ENCODE measurements around the gene GLIPR1L2. TPM values are rescaled to one million over a fixed set of nuclear protein-coding genes. Genes with fewer than 3 reads are reported as not detected.

The GLIPR1L2 gene
- total and polyA plus RNA-seq, 2 donors, result 0.57 to 2.1 TPM

DNA sequence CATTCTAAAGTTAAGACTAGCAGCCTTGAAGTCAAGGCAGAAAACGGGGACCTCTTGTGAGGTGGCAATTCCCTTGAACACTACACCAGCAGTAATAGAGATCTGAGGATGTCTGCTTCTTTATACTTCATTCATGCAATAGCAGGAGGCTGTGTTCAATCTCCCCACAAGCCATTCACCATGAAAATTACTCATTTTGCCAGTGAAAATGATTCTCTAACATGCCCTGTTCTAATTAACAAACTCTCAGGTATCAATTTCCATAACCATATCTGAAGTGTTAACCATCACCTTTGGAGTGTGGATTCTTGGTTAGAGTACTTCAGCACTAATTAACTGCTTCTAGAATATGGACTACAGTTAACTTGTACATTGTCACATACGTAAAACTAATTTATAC is 86.2 kb downstream of the GLIPR1L2 start:
- no peaks in the 10 kb centered on the region for H3K36me3 ChIP-seq (ENCODE audit: control insufficient read depth in 2 of 2, insufficient read depth in 2 of 2, low read length in 1 of 2)
- peaks cover 10 to 20% of the 10 kb centered on the region in 2 donors for H3K4me1 ChIP-seq (ENCODE audit: control insufficient read depth in 2 of 2, insufficient read depth in 2 of 2, low read length in 2 of 2)
- no peak overlapping the region for H3K4me3 ChIP-seq (ENCODE audit: low read length in 2 of 2)
- H3K27me3 ChIP-seq (ENCODE audit: control insufficient read depth in 2 of 2, insufficient read depth in 1 of 2, low read length in 1 of 2), result no peaks in the 10 kb centered on the region
- H3K27ac ChIP-seq (ENCODE audit: low read depth in 1 of 2, low read length in 1 of 2), result no peak overlapping the region
- no peak for DNase-seq (ENCODE audit: low read depth in 6 of 9, low spot score in 9 of 9)
- no peaks in the 10 kb centered on the region for H3K9me3 ChIP-seq (ENCODE audit: control insufficient read depth in 2 of 2, insufficient read depth in 1 of 2, low read length in 1 of 2)
- WGBS, result 91% methylated on average over 2 of the region's 2 CpGs

DNA sequence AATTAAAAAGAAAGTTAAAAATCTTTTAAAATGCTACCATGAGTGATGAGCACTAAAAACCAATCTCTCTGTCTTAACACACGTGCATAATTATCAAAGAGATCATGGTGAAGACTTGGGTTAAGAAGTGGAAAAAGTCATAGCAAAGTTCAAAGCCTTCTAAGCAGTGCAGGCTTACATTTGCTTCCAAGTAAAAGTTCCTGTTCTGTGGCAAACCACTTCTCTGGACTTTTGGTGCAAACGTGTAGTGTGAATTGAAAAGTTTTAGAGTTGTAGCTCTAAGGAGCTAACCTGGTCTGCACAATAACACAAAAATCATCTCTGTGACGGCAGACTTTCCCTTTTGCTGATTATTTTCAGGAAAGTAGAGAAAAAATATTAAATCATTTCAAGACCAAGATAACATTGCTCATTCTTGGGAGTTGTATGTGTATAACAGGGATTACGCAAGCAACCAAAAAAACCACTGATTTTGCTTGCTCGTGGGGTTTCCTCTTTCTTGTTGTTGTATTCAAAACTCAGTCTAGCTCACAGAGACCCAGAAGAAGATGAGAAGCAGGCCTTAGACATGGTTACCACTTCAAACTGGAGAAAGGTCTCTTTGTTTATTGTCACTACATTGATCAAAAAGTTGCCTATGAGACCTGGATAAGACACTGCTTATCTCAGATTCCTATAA is 87.4 kb downstream of the GLIPR1L2 start:
- peak in 6 of 9 donors; percentile 37 to 81 (median 48) for DNase-seq (ENCODE audit: low read depth in 6 of 9, low spot score in 9 of 9)

DNA sequence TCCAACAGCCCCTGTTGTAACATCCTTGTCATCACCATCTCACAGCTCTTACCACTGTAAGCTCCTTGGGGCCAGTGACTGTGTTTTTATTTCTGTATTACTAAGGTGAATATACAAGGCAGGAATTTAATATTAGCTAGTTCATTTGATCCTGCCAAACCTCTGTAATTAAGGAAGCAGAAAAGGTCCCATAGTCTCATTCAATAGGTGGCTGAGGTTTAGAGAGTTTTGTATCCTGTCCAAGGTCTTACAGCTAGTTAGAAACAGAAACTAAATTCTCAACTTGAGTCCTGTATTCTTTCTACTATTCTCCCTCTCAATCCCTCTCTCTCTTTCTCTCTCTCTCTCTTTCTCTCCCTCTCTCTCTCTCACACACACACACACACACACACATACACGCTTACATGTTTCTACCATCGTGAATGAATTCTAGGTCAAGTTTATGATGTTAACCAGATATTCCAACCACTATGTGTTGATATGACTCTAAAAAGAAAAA is 89.1 kb downstream of the GLIPR1L2 start:
- peaks cover 0 to 5% of the 10 kb centered on the region in 2 donors for H3K36me3 ChIP-seq (ENCODE audit: control insufficient read depth in 2 of 2, insufficient read depth in 2 of 2, low read length in 1 of 2)
- peak overlapping the region; percentile 51 to 55 for H3K4me3 ChIP-seq (ENCODE audit: low read length in 2 of 2)
- no peaks in the 10 kb centered on the region for H3K27me3 ChIP-seq (ENCODE audit: control insufficient read depth in 2 of 2, insufficient read depth in 1 of 2, low read length in 1 of 2)
- H3K9me3 ChIP-seq (ENCODE audit: control insufficient read depth in 2 of 2, insufficient read depth in 1 of 2, low read length in 1 of 2), result no peaks in the 10 kb centered on the region
- H3K27ac ChIP-seq (ENCODE audit: low read depth in 1 of 2, low read length in 1 of 2), result peak overlapping the region in 1 of 2 donors; percentile 94
- 10% methylated on average over 2 of the region's 2 CpGs for WGBS
- peak in 1 of 9 donors; percentile 45 for DNase-seq (ENCODE audit: low read depth in 6 of 9, low spot score in 9 of 9)
- peaks cover 14 to 23% of the 10 kb centered on the region in 2 donors for H3K4me1 ChIP-seq (ENCODE audit: control insufficient read depth in 2 of 2, insufficient read depth in 2 of 2, low read length in 2 of 2)

More for the DNA sequence above, 87.4 kb downstream of the GLIPR1L2 start:
- no peak overlapping the region for H3K4me3 ChIP-seq (ENCODE audit: low read length in 2 of 2)
- 9% methylated on average over 5 of the region's 5 CpGs for WGBS
- peaks cover 14 to 23% of the 10 kb centered on the region in 2 donors for H3K4me1 ChIP-seq (ENCODE audit: control insufficient read depth in 2 of 2, insufficient read depth in 2 of 2, low read length in 2 of 2)
- H3K27me3 ChIP-seq (ENCODE audit: control insufficient read depth in 2 of 2, insufficient read depth in 1 of 2, low read length in 1 of 2), result no peaks in the 10 kb centered on the region
- H3K27ac ChIP-seq (ENCODE audit: low read depth in 1 of 2, low read length in 1 of 2), result peak overlapping the region; percentile 50 to 74
- no peaks in the 10 kb centered on the region for H3K9me3 ChIP-seq (ENCODE audit: control insufficient read depth in 2 of 2, insufficient read depth in 1 of 2, low read length in 1 of 2)
- H3K36me3 ChIP-seq (ENCODE audit: control insufficient read depth in 2 of 2, insufficient read depth in 2 of 2, low read length in 1 of 2), result no peaks in the 10 kb centered on the region

DNA sequence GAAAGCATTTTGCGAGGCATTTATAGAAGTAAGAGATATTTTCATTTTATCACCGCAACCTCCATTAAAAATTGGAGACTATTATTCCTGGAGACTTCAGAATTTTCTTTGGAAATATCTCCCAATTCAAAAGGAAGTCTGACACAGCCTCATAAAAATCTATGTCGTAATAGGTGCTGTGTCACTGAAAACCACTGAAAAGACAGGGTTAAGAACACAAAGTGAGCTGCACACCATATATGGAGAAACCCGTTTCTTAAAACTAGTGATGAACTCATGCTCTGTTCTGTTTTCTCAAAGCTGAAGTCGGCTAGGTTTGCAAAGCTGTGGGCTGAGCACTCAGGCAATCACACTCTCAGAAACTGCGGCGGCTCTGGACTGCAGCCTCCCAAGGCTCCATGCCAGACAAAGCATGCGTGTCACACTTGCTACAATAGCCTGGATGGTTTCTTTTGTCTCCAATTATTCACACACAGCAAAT is 89.6 kb downstream of the GLIPR1L2 start, which contains the start of gene GLIPR1:
GLIPR1 (plus strand) TSS at position 287 of the 481 bp plus-strand sequence; CDS start at position 413, 126 bp downstream.
- Histone ChIP-seq H3K27ac (ENCODE audit: low read depth in 1 of 2, low read length in 1 of 2) (peak within 1 kb of the TSS; percentile 72 to 94), H3K4me3 (ENCODE audit: low read length in 2 of 2) (peak within 1 kb of the TSS; percentile 51 to 55), H3K27me3 (ENCODE audit: control insufficient read depth in 2 of 2, insufficient read depth in 1 of 2, low read length in 1 of 2) (no peaks in the 10 kb centered on the region), H3K36me3 (ENCODE audit: control insufficient read depth in 2 of 2, insufficient read depth in 2 of 2, low read length in 1 of 2) (peaks cover 0 to 5% of the 10 kb centered on the region in 2 donors), H3K9me3 (ENCODE audit: control insufficient read depth in 2 of 2, insufficient read depth in 1 of 2, low read length in 1 of 2) (no peaks in the 10 kb centered on the region), H3K4me1 (ENCODE audit: control insufficient read depth in 2 of 2, insufficient read depth in 2 of 2, low read length in 2 of 2) (peaks cover 14 to 23% of the 10 kb centered on the region in 2 donors)
- peak in 8 of 9 donors; percentile 48 to 91 (median 72) for DNase-seq (ENCODE audit: low read depth in 6 of 9, low spot score in 9 of 9)
- 12% methylated on average over 8 of the region's 8 CpGs for WGBS

DNA sequence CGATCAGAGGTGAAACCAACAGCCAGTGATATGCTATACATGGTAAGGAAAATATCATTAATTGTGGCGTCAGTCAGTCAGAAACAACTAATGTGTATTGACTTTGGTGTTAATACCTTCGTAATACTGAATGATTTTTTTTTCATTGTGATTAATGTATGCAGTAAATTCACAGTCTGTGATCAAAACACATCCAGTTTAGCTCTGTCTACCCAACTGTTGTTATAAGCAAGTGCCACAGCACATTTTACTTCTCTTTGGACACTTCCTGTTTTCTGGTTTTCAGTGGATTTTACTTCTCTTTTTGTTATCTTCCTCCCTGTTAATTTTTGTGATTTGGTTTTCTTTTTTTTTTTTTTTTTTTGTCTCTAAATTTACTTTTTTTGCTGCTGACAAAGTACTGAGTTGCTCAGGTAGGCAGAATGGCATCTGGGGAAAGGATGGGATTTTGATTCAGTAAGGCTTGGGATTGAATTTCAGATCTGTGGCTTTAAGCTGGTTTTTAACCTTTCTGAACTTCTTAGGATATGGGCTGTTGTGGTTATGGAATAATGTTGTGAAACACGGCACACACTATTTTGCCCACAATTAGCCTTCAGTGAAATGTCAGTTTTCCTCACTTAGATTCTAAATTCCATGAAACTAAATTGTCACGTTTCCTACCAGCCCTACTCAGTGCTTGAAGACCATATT is 90.3 kb downstream of the GLIPR1L2 start:
- Histone ChIP-seq H3K4me1 (ENCODE audit: control insufficient read depth in 2 of 2, insufficient read depth in 2 of 2, low read length in 2 of 2) (peaks cover 14 to 23% of the 10 kb centered on the region in 2 donors), H3K9me3 (ENCODE audit: control insufficient read depth in 2 of 2, insufficient read depth in 1 of 2, low read length in 1 of 2) (no peaks in the 10 kb centered on the region), H3K36me3 (ENCODE audit: control insufficient read depth in 2 of 2, insufficient read depth in 2 of 2, low read length in 1 of 2) (peaks cover 0 to 8% of the 10 kb centered on the region in 2 donors), H3K27ac (ENCODE audit: low read depth in 1 of 2, low read length in 1 of 2) (peak overlapping the region; percentile 72 to 94), H3K4me3 (ENCODE audit: low read length in 2 of 2) (peak overlapping the region; percentile 51 to 55), H3K27me3 (ENCODE audit: control insufficient read depth in 2 of 2, insufficient read depth in 1 of 2, low read length in 1 of 2) (no peaks in the 10 kb centered on the region)
- 4% methylated on average over 5 of the region's 5 CpGs for WGBS
- DNase-seq (ENCODE audit: low read depth in 6 of 9, low spot score in 9 of 9), result peak in 1 of 9 donors; percentile 27

DNA sequence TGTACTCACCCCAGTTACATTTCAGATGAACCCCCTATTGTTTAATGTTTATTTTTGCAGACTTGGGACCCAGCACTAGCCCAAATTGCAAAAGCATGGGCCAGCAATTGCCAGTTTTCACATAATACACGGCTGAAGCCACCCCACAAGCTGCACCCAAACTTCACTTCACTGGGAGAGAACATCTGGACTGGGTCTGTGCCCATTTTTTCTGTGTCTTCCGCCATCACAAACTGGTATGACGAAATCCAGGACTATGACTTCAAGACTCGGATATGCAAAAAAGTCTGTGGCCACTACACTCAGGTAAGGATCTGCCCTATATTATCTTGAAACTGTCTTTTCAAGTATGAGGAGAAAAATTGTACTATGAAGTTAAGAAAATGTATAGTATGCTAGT is 90.9 kb downstream of the GLIPR1L2 start:
- Histone ChIP-seq H3K4me3 (ENCODE audit: low read length in 2 of 2) (peak overlapping the region; percentile 51 to 55), H3K27ac (ENCODE audit: low read depth in 1 of 2, low read length in 1 of 2) (peak overlapping the region in 1 of 2 donors; percentile 94), H3K9me3 (ENCODE audit: control insufficient read depth in 2 of 2, insufficient read depth in 1 of 2, low read length in 1 of 2) (no peaks in the 10 kb centered on the region), H3K4me1 (ENCODE audit: control insufficient read depth in 2 of 2, insufficient read depth in 2 of 2, low read length in 2 of 2) (peaks cover 14 to 23% of the 10 kb centered on the region in 2 donors), H3K36me3 (ENCODE audit: control insufficient read depth in 2 of 2, insufficient read depth in 2 of 2, low read length in 1 of 2) (peaks cover 0 to 8% of the 10 kb centered on the region in 2 donors), H3K27me3 (ENCODE audit: control insufficient read depth in 2 of 2, insufficient read depth in 1 of 2, low read length in 1 of 2) (no peaks in the 10 kb centered on the region)
- no peak for DNase-seq (ENCODE audit: low read depth in 6 of 9, low spot score in 9 of 9)
- 34% methylated on average over 4 of the region's 4 CpGs for WGBS

Other genes starting within 250 kb of the GLIPR1L2 start
- gene KCNC2, start 181.2 kb upstream of the GLIPR1L2 start, total RNA-seq, result 0.05 TPM
- gene KCNC2, start 181.2 kb upstream of the GLIPR1L2 start, polyA plus RNA-seq, result 0.02 TPM
- 1.8 TPM for gene CAPS2, start 60.8 kb upstream of the GLIPR1L2 start, total RNA-seq
- gene CAPS2, start 60.8 kb upstream of the GLIPR1L2 start, polyA plus RNA-seq, result 4.1 TPM
- gene GLIPR1L1, start 56.4 kb upstream of the GLIPR1L2 start, total RNA-seq, result not detected
- 0.05 TPM for gene GLIPR1L1, start 56.4 kb upstream of the GLIPR1L2 start, polyA plus RNA-seq
- 28.3 TPM for gene GLIPR1, start 89.7 kb downstream of the GLIPR1L2 start, total RNA-seq
- 12.2 TPM for gene GLIPR1, start 89.7 kb downstream of the GLIPR1L2 start, polyA plus RNA-seq
- gene KRR1, start 120.5 kb downstream of the GLIPR1L2 start, total RNA-seq, result 97.1 TPM
- gene KRR1, start 120.5 kb downstream of the GLIPR1L2 start, polyA plus RNA-seq, result 24.5 TPM